Activated CD4-positive, CD25-positive, alpha-beta regulatory T cell treated with anti-CD3 and anti-CD28 coated beads, Interleukin-2, amount 50 U/mL, for 24 hours (primary cell): ENCODE measurements around the gene ATP6V1E1.
"Not testable (repeated sequence)": the region's sequence is repeated elsewhere in the genome, so short reads cannot be mapped to it uniquely, and the experiment has no call there.

Source experiments
- ATAC-seq, 2 donors: fragments of 150-1000 bp; cut with Tn5 transposase; one replicate each; pipeline ENCODE4 v1.10.0; 2021; ENCODE audit warnings: mild to moderate bottlenecking in 1 of 2, moderate library complexity in 1 of 2

Gene ATP6V1E1

DNA sequence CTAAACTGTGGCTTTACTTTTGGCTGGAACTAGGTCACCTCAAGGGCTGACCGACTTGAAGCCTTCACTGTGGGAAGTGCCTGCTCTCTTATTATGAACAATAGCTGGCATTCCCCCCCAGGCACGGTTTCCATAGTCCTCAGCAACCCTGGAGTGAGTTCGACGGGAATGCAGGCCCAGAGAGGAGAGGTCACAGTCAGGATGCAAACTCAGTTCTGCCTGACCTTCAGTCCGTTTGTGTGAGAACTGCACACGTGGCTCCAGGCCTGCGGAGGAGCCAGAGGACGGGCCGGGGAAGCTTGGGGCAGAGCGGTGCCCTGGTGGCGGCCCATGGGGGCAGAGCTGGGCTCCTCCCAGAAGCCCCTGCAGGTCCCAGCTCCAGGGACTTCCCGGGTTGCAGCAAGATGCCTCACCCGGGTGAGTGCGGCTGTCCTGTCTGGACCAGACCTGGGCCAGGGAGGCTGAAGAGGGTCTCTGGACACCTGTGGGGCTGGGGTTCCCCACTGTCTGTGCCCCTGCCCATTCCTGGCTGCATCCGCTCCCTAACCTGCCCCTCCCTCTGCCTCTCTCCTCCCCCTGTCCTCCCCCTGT lies 48.0 kb downstream of the ATP6V1E1 start:
- no peak for ATAC-seq

DNA sequence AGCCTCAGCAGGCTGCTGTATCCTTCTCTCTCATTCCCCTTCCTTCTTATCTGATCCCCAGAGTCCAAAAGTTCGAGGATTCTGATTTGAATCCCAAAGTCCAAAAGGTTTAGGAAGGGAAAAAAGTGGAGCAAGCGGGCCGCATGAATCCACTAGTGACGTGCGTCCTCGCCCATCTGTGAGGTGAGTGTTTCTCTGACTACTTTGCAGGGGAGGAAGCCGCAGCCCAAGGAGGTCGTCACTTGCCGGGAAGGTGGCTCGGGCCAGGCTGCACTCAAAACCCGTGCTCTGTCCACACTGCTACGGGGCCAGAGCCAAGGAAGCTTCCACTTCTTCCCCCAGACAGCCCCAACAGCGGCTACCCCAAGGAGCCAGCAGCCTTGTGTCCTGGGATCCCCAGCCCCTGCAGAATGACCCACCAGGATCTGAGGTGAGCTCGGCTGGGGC lies 49.0 kb downstream of the ATP6V1E1 start:
- ATAC-seq: no peak

DNA sequence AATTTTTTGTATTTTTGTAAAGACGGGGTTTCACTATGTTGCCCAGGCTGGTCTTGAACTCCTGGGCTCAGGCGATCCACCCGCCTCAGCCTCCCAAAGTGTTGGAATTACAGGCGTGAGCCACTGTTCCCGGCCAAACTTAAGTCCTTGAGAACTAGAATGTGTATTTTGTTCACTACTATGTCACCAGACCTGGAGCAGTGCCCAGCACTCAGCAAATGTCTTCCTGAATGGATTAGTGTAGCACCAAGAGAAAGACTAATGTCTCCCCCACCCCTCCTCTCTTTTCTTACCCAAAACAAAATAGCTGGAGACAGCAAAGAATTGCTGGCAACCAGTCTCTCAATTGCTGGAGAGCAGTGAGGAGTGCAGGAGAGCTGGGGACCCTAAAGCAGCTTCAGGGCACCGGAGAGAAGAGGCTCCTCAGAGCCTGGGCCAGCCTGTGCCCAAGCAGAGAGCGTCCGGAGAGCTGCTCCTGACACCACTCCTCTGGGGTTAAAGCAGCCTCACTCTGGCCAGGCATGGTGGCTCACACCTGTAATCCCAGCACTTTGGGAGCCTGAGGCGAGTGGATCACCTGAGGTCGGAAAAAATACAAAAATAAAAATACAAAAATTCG lies 50.3 kb downstream of the ATP6V1E1 start:
- no peak for ATAC-seq

DNA sequence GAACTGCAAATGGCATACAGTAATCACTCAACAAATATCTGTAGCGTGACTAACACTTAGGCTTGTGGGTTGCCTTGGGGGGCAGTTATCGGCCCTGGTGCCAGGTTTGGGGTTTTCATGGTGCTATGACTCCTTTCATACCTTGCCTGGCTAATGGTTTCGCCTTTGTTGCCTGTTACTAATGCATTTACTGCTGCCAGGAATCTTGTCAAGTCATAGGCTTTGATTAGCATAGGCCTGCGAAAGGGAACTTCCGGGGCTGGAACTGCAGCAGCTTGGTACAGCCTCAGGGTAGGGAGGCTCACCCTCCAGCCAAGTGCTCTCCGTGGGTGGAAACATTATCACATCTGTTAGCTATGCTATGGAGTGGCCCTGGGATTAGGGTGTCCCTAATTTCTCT lies 52.1 kb downstream of the ATP6V1E1 start:
- no peak for ATAC-seq

DNA sequence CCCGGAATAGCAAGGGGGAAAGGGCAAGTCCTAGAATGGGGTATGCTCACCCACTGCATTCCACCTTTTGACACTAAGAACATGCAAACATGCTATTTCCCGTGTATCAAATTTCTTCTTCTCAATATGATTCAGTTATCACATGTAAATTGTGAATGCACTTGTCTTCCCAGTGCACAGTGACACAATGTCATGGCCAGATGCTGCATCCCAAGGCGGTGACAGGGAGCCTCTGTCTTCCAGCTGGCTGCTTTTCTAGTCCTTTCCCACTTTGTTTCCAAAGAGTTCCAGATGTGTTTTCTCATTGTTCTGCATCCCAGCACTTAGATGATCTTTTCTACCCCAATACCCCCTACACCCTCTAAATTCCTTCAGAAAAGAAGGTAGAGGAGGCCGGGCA lies 52.9 kb downstream of the ATP6V1E1 start:
- no peak for ATAC-seq

DNA sequence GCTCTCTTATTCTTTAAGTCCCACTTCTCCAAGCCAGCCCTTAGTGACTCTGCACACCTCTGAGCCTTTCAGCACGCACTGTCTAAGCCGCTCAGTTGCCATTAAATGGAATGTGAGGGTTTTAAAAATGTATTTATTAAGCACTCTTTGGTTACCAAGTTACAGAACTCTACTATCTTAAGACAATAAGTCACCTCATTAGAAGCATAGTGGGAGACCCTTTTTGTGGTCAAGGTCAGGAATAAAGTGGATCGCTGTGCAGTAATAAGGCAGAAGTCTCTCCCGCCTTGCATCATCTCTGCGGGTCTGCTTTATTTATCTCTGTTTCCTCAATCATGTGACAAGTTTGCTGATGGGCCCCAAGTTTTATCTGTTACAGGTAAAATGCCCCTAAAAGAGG lies 53.4 kb downstream of the ATP6V1E1 start:
- ATAC-seq: no peak

DNA sequence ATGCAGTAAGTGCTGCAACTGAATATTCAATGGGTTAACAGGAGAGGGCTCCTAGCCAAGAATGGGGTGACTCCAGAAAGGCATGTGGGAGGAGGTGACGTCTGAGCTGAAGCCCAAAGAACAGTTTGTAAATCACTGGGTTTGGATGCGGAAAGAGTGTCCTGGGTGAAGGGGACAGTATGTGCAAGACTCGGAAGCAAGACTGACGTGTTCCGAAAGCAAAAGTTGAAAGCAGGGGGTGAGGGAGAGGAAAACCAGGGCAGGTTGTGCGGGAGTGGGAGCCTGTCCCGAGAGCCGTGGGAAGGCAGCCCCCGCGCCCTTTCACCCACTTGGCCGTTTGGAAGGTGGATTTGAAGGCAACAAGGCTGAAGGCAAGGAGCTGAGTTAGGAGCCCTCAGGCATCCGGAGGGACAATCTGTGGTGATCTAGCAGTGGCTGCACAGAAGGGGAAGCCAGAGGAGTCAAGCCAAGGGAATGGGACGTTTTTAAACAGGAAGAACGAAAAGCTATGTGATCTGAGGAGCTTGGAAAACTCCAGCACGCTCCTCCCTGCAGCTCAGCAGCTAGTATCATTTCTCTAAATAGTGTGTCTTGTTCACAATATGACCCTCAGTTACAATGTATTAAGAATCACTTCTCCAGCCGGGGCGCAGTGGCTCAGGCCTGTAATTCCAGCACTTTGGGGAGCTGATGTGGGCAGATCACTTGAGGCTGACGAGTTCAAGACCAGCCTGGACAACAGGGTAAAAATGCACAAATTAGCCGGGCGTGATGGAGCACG lies 57.5 kb downstream of the ATP6V1E1 start:
- no peak for ATAC-seq

DNA sequence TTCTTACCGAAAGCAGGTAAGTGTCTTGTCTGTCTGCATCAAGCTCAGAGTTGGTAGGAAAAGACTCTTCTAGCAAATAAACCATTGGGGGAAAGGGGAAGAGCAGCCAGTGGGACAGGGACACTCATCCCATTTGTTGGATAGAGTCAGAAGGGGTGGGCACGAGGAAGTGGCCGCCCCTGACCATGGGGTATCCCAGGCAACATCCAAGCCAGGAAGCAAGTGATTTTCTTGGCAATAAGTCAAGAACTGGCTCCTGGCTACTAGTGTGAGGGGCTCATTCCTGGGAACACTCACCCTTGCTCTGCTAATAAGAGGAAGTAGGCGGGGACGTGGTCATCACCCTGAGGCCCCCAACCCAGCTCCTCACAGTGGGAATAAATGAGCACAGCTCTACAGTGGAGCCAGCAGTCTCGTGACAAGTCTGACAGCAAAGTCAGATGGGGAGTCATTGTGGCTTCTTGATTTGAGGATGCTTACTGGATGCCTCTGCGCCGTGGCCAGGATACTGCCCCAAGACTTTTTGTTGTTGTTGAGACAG lies 58.5 kb downstream of the ATP6V1E1 start:
- ATAC-seq: no peak

DNA sequence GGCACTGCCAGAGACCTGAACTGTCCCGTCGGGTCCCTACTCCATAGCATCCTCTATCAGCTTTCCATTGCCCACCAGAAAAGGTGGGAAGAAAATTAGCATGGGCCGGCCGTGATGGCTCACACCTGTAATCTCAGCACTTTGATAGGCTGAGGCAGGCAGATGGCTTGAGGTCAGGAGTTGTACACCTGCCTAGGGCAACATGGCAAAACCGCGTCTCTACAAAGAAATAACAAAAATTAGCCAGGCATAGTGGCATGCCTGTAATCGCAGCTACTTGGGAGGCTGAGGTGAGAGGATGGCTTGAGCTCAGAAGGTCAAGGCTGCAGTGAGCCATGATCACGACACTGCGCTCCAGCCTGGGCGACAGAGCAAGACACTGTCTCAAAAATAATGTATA lies 61.8 kb downstream of the ATP6V1E1 start:
- ATAC-seq: no peak

DNA sequence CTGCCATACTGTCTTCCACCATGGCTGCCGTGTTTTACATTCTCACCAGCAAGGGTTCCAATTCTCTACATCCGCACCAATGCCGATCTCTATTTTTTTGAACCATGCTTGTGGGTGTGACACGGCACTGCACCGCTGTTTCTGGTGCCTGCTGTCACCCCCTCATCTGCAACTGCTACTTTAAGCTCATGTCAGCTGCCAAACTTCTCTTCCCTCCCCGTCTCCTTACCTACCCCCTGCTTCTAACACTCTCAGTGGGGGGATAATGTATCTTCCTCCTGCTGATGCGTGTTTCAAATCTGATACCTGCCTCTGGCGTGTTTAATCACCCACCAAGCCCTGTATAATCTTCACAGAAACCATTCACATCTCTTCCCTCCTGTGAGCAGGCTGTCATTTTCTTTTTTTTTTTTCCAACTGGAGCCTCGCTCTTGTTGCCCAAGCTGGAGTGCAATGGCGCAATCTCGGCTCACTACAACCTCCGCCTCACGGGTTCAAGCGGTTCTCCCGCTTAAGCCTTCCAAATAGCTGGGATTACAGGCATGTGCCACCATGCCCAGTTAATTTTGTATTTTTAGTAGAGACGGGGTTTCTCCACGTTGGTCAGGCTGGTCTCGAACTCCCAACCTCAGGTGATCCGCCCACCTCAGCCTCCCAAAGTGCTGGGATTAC lies 62.4 kb downstream of the ATP6V1E1 start:
- ATAC-seq: not testable (repeated sequence)

DNA sequence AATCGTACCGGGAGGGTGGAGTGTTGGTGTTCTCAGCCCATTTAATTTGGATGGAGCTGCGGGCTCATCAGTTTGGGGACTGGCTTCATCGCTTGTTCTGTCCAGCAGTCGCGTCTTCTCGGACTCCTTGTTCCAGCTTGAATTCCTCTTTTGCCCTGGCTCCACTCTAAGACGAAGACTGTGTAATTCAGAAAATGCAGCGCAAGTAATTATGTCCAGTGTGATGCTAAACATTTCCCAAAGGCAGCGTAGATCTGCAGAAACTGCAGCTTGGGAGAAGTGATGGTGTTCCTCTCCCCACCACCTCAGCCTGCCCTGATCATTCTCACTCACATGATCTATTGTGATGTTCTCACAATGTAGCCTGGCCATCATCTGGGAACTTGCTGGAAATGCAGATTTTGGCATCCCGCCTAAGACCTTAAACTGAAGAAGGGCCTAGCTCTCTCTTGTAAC lies 64.6 kb downstream of the ATP6V1E1 start:
- no peak for ATAC-seq

DNA sequence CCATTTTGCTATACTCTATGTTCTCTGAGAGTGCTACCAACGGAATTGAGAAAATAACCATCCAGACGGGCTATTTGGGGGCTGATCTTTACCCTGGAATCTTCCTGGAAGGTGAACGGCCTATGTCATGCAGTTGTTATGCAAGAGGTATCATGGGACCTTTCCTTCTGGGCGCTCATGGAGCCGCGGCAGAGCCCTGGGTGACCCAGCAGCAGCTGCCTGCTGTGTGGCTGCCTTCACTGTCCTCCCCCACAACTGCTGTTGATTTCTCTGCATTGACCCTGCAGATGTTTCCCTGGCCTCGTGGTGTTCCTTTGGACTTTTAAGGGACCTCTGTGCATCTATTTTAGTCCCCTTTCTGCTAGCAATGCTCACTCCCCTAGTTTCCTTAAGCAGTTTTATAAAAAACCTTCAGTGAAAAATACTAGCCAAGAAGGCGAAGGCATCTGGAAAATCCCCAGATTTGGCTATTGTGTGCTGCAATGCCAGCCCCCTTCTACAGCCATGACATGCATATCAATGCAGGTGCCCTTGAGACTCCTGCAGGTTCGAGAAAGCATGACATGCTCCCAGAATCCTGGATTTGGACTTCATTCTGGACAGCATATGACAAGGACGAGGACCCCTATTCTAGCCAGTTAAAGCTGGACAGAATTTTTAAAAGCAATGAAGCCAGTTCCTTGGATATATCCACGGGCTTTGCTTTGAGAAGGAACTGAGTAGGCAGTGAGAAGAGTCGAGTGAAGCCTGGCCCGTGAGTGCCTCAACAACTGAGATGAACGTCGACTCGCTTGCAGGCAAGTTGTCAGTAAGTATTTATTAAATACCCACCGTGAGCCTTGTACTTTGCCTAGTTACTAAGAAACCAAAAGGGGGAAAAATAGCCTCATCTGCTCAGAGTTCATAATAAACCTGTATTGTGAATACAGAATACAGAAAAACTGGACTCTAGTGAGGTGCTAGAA lies 65.4 kb downstream of the ATP6V1E1 start, which contains the start of gene SLC25A18:
Gene SLC25A18, plus strand, starts transcription at position 593 of the 965 bp plus-strand sequence. CDS start 16,447 bp downstream, outside the sequence.
- no peak for ATAC-seq

DNA sequence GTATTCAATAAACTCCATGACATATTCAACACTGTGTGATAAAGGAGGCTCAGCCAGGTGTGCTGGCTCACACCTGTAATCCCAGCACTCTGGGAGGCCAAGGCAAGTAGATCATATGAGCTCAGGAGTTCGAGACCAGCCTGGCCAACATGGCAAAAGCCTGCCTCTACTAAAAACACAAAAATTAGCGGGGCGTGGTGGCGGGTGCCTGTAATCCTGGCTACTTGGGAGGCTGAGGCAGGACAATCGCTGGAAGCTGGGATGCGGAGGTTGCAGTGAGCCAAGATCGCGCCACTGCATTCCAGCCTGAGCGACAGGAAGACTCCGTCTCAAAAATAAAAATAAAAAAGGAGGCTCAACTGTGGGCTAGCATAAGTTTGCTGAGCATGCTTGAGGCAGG lies 69.4 kb downstream of the ATP6V1E1 start:
- no peak for ATAC-seq

DNA sequence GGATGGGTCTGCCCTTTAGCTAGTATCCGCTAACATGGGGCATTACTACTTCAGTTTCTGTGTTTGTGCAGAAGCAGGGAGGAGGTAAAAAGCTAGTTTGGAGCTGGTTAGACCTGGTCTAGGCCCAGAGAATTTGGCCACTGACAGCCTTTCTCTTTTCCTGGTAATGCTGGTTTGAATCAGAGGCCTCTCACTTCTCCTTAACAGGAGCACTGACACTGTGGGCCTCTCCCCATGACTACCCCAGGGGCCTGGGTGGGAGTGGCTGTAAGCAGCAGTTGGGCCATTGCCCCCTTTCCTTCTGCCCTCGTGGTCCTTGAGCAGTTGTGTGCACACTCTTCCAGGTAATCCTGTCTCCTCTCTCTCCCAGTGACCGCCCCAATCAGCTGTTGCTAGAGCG lies 73.7 kb downstream of the ATP6V1E1 start:
- no peak for ATAC-seq

DNA sequence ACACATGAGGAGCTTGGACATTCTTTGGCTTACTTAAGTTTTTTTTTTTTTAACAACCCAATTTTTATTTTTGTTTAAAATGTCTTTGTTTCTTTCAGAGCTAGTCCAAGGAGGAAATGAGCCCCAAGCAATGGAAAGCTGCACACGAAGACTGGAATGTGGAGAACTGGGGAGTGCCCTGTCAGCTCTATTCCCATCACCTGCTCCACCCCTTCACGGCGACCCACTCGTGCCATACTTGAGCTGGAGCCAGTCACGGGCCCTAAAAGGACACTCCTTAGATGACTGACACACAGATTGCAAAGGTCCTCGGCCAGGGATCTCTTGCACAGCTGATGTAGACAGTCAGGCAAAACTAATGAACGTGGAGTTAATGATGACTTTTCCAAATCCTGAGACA lies 75.8 kb downstream of the ATP6V1E1 start:
- ATAC-seq: no peak

DNA sequence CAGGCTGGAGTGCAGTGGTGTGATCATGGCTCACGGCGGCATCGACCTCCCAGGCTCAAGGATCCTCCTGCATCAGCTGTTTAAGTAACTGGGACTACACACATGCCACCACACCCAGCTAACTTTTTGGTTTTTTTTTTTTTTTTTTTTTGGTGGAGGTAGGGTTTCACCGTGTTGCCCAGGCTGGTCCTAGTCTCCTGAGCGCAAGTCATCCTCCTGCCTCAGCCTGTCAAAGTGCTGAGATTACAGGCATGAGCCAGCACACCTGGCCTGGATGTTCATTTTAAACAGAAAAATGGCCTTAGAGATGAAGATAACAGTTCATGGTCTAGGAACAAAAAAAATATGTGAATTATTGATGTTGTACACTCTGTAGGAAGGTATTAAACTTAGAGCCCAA lies 78.9 kb downstream of the ATP6V1E1 start:
- ATAC-seq: no peak

DNA sequence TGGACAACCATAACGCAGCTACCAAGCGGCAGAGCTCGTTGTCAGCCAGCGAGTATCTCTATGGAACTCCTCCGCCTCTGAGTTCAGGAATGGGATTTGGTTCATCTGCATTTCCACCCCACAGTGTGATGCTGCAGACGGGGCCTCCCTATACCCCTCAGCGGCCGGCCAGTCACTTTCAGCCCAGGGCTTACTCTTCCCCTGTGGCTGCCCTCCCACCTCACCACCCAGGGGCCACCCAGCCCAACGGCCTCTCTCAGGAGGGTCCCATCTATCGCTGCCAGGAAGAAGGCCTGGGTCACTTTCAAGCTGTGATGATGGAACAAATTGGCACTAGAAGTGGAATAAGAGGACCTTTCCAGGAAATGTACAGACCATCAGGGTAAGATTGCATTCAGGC lies 79.4 kb downstream of the ATP6V1E1 start:
- ATAC-seq: no peak

DNA sequence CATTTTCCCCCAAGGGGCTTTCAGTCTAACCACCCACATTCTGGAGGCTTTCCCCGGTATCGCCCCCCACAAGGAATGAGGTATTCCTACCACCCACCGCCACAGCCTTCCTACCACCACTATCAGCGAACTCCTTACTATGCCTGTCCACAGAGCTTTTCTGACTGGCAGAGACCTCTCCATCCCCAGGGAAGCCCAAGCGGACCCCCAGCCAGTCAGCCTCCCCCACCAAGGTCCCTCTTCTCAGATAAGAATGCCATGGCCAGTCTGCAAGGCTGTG lies 79.9 kb downstream of the ATP6V1E1 start:
- no peak for ATAC-seq

DNA sequence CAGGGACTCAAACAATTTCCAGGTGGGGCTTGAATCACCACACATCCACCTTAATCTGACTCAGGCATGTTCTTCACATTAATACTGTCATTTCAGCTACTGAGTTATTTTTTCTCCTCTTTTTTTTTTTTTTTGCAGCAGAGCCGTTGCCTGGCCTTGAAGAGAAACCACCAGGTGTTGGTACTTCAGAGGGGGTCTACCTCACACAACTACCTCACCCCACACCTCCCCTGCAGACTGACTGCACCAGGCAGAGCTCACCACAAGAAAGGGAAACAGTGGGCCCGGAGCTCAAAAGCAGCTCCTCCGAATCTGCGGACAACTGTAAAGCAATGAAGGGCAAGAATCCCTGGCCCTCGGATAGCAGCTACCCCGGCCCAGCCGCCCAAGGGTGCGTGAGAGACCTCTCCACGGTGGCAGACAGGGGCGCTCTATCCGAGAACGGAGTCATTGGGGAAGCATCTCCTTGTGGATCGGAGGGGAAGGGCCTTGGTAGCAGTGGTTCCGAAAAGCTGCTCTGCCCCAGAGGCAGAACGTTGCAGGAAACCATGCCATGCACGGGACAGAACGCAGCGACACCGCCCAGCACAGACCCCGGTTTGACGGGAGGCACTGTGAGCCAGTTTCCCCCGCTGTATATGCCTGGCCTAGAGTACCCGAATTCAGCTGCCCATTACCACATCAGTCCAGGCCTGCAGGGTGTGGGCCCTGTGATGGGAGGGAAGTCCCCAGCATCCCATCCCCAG lies 80.4 kb downstream of the ATP6V1E1 start:
- no peak for ATAC-seq

DNA sequence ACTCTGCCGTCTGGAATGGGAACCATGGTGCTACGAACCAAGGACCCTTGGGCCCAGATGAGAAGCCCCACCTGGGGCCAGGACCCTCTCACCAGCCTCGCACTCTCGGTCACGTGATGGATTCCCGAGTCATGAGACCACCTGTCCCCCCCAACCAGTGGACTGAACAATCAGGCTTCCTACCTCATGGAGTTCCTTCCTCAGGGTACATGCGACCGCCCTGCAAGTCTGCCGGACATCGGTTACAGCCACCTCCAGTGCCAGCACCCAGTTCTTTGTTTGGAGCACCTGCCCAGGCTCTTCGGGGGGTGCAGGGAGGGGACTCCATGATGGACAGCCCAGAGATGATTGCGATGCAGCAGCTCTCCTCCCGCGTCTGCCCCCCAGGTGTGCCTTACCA lies 86.1 kb downstream of the ATP6V1E1 start:
- no peak for ATAC-seq
